GM19328 (cell line): ENCODE data around the gene CFAP99.

Experiments used
- ATAC-seq: cut with Tn5 transposase; IDR thresholded peaks from one replicate; pipeline ENCODE4 v1.9.1; 2021; ENCODE audit warnings: mild to moderate bottlenecking, moderate library complexity; ENCODE audit not compliant: unreplicated experiment

CFAP99 gene

DNA sequence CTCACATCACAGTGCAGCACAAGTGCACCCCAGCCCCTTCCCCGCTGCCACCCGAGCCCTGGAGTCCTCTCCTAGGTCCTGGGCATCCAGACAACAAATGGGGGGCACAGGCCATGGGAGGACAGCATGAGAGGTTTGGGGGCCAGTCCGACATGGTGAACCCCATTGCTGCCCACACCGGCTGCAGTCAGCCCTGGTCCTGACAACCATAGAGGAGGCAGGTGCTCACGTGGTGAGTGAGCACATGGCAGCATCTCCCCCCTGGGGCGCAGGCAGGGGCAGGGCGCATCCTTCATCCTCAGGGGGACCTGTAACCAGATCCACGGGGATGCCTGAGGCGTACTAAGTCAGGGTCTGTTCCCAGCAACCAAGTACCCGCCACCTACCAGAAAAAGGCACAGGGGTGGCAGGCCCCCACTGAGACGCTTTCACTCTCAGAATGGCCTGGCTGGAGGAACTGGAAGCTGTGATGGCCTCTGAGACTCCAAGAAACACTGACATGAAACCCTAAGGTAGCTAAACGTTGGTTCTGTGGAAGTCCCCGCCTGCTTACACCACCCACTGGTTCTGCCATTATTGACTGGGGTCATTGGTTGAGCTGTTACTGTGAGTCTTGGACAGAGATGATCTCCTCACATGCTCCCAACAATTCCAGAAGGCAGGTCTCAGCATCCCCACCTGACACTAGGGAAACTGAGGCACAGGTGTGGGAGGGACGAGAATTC is 6.8 kb upstream of the CFAP99 start:
- no peak for ATAC-seq

DNA sequence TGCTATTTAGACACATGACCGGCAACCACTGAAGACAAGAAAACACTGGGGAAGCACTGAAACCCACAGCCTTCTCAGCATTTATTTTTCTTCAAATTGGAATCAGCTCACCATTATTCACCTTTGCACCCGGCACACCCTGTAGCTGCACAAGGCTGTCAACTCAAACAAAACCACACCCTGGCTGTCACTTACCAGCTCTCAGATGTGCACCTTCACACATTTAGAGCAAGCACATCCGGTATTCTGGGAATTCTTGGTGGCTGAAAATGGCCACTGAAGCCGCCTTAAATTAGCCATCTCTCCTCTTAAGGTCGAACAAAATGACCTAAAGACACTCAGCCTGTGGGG is 6.2 kb upstream of the CFAP99 start:
- no peak for ATAC-seq

DNA sequence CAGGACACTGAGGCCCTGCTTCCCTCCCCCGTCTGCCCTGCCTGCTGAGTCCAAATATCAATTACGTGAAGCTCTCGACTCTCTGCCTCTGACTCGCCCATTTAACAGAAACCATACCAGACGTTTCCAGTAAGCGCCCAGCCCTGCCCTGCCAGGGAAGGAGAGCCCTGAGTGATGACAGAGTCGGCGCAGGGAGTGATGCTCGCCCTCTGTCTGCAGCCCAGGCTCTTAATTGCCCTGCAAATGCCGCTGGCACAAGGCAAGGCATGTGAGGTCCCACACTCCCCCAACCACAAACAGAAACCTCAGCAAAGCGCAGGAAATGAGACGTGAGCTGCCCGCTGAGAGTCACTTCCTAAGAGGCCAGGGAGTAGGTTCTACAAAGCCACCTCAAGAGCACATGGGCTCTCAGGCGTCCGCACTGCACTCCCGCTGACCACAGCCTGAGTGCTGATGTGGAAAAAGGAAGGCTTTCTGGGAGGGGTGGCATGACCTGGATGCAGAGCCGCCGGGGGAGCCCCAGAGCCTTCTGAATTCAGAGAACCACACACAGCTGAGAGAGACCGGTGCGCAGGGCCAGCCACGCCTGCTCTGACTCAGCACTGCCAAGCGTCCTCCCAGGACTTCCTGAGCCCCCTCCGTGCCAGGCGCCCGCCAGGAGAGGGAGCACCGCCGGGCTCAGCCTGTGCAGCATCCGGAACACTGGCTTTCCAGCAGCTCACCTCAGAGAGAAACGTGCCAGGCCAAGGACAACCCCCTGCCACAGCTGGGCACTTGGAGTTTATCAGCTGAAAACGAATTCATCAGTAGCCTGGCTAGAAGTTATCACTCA is 5.7 kb upstream of the CFAP99 start:
- no peak for ATAC-seq

DNA sequence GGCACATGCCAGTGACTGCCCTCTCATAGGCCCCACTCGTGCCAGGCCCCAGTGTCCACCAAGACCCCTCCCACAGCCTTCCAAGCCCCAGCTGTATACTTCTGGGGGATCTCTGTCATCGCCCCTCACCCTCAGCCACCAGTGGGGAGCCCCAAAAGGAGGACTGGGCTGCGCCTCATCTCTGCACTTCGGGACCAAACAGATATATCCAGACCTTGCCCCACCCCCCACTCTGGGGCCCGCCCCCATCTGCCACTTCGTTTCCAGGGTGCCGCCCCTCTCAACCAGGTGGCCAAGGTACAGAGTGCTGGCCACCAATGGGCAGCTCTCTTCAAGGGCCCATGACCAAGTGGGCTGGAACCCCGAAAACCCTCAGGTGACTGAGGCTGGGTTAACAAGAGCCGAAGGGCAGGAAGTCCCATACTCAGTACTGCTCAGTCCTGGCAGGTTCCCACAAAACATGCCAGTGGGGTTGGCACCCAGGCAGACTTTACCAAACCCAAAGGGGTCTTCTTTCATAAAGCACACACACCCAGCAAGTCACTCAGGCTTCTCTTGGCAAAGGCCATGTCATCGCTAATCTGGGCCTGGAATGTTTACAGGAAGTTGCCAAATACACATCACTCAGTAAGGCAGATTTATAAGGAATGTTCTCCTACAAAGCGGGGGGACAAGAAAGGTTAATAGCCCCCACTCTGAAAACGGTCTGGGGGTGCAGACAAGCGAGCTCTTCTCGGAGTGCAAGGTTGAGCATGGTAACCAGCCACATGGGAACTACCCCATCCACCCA is 4.7 kb upstream of the CFAP99 start:
- ATAC-seq: no peak

DNA sequence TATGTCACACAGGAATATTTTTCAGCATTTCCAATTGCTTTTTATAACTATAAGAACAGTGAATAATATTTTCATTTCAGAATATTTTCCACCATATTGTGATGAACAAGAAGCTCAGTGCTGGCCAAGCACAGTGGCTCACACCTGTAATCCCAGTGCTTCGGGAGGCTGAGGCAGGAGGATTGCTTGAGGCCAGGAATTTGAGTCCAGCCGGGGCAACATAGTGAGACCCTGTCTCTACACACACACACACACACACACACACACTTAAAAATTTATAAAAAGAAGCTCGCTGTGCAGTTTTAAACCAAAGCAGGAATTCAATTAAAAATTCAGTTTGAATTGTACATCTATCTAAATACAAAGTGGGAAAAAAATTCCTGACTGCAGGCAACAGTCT is 3.5 kb upstream of the CFAP99 start:
- ATAC-seq: no peak

DNA sequence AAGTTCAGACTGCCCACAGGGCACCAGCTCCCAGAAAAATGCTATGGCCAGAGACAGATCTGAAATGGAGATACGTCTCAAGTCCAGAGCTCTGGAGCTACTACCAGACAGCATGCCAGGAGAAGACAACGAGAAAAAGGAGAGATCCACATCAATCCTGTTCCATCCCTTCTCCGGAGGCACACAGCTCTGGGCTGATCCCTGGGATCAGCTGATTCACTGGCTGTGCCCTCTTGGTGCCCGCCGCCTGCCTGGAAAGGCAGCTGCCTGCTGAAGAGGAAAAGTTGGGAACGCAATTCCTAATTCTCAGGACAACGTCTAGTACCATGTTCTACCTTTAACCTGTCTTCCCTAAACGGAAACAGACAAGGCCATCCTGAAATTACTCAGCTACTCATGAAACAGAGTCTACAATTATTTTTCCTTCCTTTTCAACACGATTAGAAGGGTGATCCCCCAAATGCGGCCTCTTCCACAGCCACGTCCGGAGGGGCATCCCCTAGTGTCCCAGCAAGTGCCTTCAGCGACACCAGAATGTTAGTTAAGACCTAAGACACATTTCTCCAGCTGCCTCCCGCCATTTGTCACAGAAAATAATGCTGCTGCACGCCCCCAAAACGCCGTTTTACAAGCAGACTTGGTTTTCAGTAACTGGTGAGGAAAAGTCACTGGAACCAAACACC is 2.7 kb upstream of the CFAP99 start:
- no peak for ATAC-seq

DNA sequence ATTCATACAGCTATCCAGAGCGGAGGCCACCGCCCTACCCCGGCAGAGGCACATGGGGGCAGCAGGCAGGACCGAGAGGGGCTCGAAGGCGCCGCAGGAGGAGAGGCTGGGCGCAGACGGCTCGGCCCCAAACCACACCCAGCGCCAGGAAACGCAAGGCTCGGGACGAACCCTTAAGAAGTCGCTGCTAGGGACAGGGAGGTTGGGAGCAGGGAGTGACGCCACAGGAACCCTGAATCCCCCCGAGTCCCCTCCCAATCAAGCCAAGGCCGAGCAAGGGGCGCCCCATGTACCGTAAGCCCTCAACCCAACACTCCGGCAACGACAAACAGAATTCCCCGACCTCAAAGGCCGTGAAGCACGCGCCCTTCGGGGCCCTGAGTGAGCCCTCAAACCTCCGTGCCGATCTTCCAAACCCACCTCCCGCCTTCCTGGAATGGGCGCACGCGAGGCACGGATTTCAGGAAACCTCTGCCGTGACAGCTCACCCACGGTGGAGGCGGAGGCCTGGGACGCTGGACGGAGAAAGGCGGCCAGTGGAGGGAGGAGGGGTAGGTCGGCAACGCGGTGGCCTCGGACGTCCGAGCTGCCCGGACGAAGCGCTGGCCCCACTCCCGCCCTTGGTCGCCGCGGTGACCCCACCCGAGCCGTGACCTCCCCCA is 2.1 kb upstream of the CFAP99 start:
- no peak for ATAC-seq

DNA sequence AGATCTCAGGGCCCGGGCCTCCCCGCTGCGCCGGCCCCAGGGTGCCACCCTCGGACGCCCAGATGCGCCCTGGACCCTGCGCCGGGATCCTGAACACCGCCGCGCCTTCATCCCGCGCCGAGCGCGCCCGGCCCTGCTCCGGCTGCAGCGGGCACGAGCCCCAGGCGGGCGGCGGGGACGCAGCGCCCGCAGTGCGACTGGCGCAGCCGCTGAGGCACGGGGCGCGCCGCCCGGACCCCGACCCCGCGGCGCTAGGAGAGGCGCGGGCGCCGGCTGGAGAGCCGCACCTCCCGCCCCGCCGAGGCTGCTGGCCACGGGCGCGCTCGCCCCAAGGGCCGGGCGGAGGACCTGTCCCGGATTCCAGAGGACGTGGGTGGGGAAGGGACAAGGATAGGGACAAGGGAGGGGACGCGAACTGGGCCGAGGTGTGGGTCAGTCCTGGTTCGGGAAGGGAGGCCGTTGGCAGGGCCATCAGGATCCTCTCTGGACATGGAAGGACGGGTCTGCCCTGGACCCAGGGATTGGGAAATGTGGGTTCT is 1.5 kb upstream of the CFAP99 start:
- ATAC-seq: no peak

DNA sequence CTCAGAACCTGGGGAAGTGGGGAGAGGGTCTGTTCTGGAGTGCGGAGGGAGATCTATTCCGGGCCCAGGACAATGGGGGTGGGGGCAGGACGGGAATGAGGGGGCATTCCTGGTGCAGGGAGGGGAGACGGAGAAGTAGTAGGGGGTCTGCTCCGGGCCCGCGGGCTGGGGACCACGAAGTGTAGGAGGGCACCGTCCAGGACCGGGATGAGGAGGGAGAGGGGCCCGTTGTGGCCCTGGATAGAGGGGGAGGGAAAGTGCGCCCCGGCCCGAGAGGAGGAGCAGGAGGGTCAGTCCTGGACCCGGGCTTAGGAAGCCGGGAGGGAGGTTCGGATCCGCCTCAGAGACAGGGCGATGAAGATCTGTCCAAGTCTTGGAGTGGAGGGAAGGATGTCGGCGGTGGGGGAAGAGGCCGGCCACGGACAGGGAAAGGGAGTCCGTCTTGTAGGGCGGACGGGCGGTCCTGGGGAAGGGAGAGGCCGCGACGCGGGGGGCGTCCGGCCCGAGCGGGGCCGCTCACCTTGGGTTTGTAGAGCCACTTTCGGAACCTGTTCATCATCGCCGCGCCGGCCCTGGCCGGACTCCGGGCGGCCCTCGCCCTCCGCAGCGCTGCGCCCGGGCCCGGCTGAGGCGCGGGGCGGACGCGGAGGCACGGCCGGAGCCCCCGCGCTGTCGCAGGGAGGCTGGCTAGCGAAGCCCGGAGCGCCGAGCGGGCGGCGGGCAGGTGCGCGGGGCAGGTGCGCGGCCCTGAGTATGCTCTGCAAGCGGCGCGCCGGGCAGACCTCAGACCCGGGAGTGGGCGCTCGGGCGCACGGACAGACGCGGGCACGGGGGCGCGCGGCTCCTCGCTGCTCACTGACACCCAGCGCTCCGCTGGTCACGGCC is 748 bp upstream of the CFAP99 start, which contains the start of gene ZFYVE28:
ZFYVE28 (minus strand) TSS at position 881 of the 885 bp plus-strand sequence; CDS start at position 559, 322 bp downstream.
- ATAC-seq: peak; percentile 2

DNA sequence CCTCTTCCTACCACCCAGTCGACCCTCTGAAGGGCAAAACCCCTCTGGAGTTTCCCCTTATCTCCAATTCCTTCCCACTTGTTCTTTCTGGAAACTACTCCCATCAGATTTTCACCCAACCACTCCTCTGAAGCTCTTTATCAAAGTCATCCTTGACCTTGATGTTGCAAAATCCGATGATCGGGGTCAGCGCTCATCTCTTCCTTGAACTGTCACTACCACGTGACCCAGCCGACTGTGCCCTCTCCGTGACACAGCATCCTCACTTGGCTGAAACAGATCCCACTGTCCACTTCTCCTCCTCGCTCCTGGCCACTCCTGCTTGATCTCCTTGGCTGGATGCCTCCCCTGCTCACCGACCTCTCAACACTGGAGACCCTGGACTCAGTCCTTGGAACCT is 1.1 kb downstream of the CFAP99 start:
- ATAC-seq: no peak

DNA sequence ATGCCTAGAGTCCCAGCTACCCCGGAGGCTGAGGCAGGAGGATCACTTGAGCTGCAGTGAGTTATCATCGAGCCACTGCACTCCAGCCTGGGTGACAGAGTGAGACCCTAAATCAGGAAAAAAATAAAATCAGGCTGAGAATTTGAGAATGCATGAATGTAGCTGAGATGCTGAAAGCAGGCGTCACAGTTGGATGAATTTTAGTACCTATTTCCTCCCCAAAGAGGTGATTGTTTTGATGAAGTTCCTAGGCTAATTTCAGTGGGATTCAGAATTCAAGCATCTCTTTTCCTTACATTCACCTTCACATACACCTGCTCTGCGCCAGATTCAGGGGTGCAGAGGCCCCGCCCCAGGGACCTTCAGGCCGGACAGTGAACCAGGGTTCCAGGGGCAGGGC is 3.2 kb downstream of the CFAP99 start:
- ATAC-seq: no peak

DNA sequence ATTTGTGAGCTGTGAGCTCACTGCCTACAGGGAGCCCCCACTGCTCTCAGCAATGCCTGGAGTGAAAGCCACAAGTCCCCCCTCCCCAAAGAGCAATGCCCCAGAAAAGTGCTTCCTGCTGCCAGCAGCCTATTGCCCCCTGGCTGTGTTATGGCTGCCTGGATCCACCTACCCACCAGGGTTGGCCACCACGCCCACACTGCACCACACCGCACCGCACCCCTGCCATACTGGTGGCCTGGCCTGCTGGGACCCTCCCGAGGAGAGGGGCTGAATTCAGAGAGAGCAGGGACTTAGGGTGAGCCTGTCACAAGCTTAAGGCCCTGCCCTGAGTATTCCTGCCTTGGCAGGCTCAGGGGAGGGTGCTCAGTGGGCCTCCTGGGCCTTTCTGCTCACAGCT is 4.3 kb downstream of the CFAP99 start:
- no peak for ATAC-seq

DNA sequence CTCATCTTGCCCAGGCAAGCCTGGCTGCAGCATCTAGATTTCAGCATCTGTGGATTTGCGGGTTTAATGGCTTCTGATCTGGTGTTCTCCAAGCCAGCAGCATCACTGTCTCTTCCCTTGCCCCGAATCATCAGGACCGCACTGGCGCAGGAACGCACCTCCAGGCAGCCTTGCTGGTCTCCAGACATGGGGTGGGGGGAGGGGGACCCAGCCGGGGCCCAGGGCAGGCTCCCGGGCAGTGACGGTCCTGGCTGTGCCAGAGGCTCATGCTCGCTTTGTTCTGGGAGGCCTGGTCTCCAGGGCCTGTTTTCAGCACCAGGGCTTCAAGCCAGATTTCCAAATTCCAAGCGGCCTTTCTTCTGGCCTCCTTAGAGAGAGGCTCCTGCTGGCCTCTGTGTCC is 4.9 kb downstream of the CFAP99 start:
- no peak for ATAC-seq

DNA sequence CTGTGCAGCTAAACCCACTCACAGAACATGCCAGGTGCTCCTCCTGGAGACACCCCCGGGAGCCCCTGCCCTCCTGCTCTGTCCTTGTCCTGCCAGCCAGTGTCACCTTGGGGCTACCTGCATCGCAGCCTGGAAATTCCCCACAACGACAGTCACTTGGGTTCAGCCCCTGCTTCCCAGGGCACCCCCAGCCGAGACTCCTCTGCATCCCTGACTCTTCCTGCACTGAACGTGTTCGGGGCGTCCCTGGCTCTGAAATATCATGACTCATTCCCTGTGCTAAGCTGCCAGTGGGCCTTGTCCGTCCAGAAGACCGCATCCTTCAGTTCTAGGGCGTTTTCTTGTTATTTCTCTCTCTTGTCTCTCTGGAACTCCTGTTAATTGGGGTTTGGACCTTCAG is 5.8 kb downstream of the CFAP99 start:
- ATAC-seq: no peak

DNA sequence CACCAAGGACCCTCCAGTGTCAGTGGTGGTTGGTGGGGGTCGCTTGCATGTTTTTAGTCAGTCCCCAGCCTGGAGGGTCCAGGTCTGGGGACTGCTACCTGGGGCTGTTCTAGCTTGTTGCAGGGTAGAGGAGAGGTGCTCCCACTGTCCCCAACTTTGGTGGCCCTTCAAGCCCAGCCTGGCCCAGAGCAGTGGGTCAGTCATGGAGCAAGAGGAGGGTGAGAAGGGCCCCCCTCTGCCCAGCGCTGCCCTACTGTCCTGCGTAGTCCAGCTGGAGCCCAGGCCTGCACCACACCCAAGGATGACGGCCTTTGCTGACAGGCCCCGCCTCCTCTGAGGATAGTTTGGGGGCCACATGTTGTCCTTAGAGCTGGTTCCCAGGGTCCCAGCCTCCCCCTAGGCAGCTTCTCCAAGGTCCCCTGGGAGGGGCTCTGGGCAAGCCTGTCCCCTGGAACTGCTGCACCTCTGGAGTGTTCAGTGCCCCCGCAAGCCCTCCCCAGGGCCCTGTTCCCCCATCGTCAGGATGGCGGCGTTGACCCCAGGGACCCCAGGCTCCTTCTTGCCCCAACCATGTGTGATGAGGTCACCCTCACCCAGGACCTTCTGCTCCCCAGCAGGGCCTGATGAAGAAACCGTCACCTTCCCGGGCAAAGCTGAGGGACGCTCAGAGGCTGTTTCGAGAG is 6.8 kb downstream of the CFAP99 start:
- ATAC-seq: no peak

DNA sequence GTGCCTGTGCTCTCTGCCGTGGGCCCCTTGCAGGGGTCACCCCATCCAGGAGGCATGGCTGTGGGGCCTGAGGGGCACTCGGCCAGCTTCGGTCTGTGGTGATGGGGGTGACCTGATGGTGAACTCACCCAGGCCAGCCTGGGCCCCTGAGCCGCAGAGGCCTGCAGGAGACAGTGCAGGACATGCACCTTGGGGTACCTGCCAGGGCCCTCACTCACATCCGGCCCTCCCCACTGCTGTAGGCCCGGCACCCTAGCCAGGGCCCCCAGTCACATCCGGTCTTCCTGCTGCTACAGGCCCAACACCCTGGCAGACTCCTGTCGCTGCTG is 7.3 kb downstream of the CFAP99 start:
- ATAC-seq: no peak

DNA sequence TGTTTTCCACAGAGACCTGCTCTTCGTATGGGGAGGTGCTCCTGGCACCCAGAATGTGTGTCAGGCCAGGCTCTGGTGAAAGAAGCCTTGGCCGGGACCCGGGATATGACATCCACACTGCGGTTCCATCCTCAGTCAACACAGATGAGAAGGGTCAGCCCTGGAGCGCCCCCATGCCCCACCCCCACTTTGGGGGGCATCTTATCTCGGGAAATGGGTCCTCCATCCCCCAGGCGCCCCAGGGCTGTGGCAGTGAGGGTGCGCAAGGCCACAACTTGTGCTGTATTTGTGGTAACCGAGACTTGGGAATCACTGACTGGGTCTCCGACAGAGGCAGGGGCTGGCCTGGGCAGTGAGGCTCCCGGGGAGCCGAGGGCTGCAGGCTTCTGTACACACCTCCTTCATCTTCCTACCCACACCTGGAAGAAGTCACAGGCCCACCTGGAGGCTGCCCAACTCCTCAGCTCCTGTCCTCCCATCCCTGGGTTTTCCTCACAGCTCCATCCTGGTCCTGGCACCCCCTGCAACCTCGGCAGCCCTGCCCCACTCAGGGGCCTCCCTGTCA is 8.0 kb downstream of the CFAP99 start:
- no peak for ATAC-seq
